H1 (cell line): Measurements from ENCODE around the gene GABRD. TPM values are rescaled to one million over a fixed set of nuclear protein-coding genes. Genes with fewer than 3 reads are reported as not detected.

ENCODE experiments used
- CTCF ChIA-PET: fragments of 300-600 bp; sonication (Branson Sonifier 250); formaldehyde crosslinking; loops from one replicate; lab custom pipeline; 2021; ENCODE audit not compliant: partially characterized antibody; lab: Charles Lee
- POLR2A ChIA-PET: fragments of 300-600 bp; sonication (Branson Sonifier 250); formaldehyde crosslinking; loops from one replicate; lab custom pipeline; 2021; ENCODE audit warnings: inconsistent platforms; ENCODE audit not compliant: partially characterized antibody; lab: Charles Lee
- DNase-seq, 2 experiments: peaks; one replicate each; pipeline versions ENCODE4 v3.0.0 to v3.0.0-alpha.2; 2010 to 2022; ENCODE audit warnings: low spot score in 2 of 2, low read depth in 1 of 2, mixed read lengths in 1 of 2
- FAIRE-seq: peaks from 2 replicates; lab custom pipeline; 2011; peaks lifted over from hg19 to GRCh38; lab: Jason Lieb, UNC
- H2AFZ ChIP-seq: 2 replicates; pipeline ENCODE4 v1.8.1; 2012; ENCODE audit warnings: low read length, inconsistent platforms
- H2AK5ac ChIP-seq: 2 replicates; pipeline ENCODE4 v1.6.1; 2013; ENCODE audit warnings: low read depth, low read length
- H2BK120ac ChIP-seq: replicated peaks from 2 replicates; pipeline ENCODE3; 2013; ENCODE audit warnings: low read depth, low read length, inconsistent platforms
- H2BK12ac ChIP-seq: 2 replicates; pipeline ENCODE4 v1.6.1; 2013; ENCODE audit warnings: low read depth, low read length
- H2BK15ac ChIP-seq: 2 replicates; pipeline ENCODE4 v1.6.1; 2013; ENCODE audit warnings: low read length
- H2BK20ac ChIP-seq: 2 replicates; pipeline ENCODE4 v1.6.1; 2013; ENCODE audit warnings: low read length
- H2BK5ac ChIP-seq: 2 replicates; pipeline ENCODE4 v1.6.1; 2013; ENCODE audit warnings: low read depth, low read length
- H3K14ac ChIP-seq: 2 replicates; pipeline ENCODE4 v1.6.1; 2013; ENCODE audit warnings: inconsistent platforms; ENCODE audit not compliant: insufficient read length
- H3K18ac ChIP-seq: 2 replicates; pipeline ENCODE4 v1.6.1; 2013; ENCODE audit warnings: low read length; ENCODE audit errors: extremely low read depth
- H3K23ac ChIP-seq: 2 replicates; pipeline ENCODE4 v1.6.1; 2013; ENCODE audit warnings: inconsistent platforms; ENCODE audit not compliant: insufficient read length
- H3K23me2 ChIP-seq: 2 replicates; pipeline ENCODE4 v1.6.1; 2013; ENCODE audit warnings: low read depth, low read length
- H3K27ac ChIP-seq: 2 replicates; pipeline ENCODE4 v1.6.1; 2011; ENCODE audit warnings: low read depth, low read length, inconsistent platforms
- H3K27me3 ChIP-seq, 4 experiments: replicated peaks in 1 of 4; 1 replicate in 1 of 4; 2 replicates in 3 of 4; pipeline versions ENCODE4 v1.6.1 to v1.8.1; 2011 to 2013; ENCODE audit warnings: low read length in 3 of 4, mild to moderate bottlenecking in 3 of 4, inconsistent platforms in 2 of 4, mixed read lengths in 2 of 4, moderate library complexity in 1 of 4; ENCODE audit not compliant: control insufficient read depth in 3 of 4, insufficient read depth in 3 of 4; ENCODE audit errors: extremely low read depth in 1 of 4
- H3K36me3 ChIP-seq, 4 experiments: 2 replicates each; pipeline versions ENCODE4 v1.6.1 to v1.8.1; 2011 to 2013; ENCODE audit warnings: mild to moderate bottlenecking in 4 of 4, low read length in 3 of 4, moderate library complexity in 2 of 4, control low read depth in 1 of 4, inconsistent platforms in 1 of 4; ENCODE audit not compliant: insufficient read depth in 4 of 4, control insufficient read depth in 2 of 4
- H3K4ac ChIP-seq: replicated peaks from 2 replicates; pipeline ENCODE3; 2013; ENCODE audit warnings: low read length, low read depth, mixed read lengths, inconsistent platforms; ENCODE audit not compliant: insufficient read length
- H3K4me1 ChIP-seq, 4 experiments: replicated peaks in 1 of 4; 1 replicate in 1 of 4; 2 replicates in 3 of 4; pipeline versions ENCODE4 v1.6.1 to v1.8.1; 2011 to 2013; ENCODE audit warnings: low read length in 3 of 4, inconsistent platforms in 2 of 4, mixed read lengths in 1 of 4; ENCODE audit not compliant: insufficient read depth in 4 of 4, control insufficient read depth in 3 of 4
- H3K4me2 ChIP-seq, 2 experiments: 2 replicates each; pipeline versions ENCODE4 v1.6.1 to v1.8.1; 2011 to 2013; ENCODE audit warnings: low read depth in 2 of 2, low read length in 2 of 2, control low read depth in 1 of 2, inconsistent platforms in 1 of 2, mild to moderate bottlenecking in 1 of 2; ENCODE audit not compliant: insufficient read depth in 1 of 2
- H3K4me3 ChIP-seq, 4 experiments: fragments of 200-600, 300-600 bp in 1 of 4; sonication (generic), shearing (Covaris generic), sonication (Bioruptor Twin) in 1 of 4; 2 replicates each; pipeline versions ENCODE4 v1.5.1 to v1.8.1; 2011 to 2016; ENCODE audit warnings: low read length in 4 of 4, low read depth in 3 of 4, control low read depth in 2 of 4, inconsistent platforms in 2 of 4, mild to moderate bottlenecking in 2 of 4, mixed read lengths in 1 of 4, moderate library complexity in 1 of 4; ENCODE audit not compliant: insufficient read depth in 2 of 4; ENCODE audit errors: extremely low read depth in 1 of 4
- H3K56ac ChIP-seq: replicated peaks from 2 replicates; pipeline ENCODE3; 2013; ENCODE audit warnings: low read depth, mild to moderate bottlenecking, mixed read lengths, low read length, inconsistent platforms; ENCODE audit not compliant: insufficient read length
- H3K79me1 ChIP-seq: 2 replicates; pipeline ENCODE4 v1.6.1; 2013; ENCODE audit warnings: low read depth, low read length, control low read depth
- H3K79me2 ChIP-seq, 2 experiments: 2 replicates each; pipeline versions ENCODE4 v1.6.1 to v1.8.1; 2012 to 2013; ENCODE audit warnings: low read length in 2 of 2, mild to moderate bottlenecking in 2 of 2, inconsistent platforms in 1 of 2; ENCODE audit not compliant: insufficient read depth in 2 of 2, control insufficient read depth in 1 of 2
- H3K9ac ChIP-seq, 4 experiments: replicated peaks in 1 of 4; 1 replicate in 1 of 4; 2 replicates in 3 of 4; pipeline versions ENCODE4 v1.6.1 to v1.8.1; 2011 to 2013; ENCODE audit warnings: low read depth in 3 of 4, low read length in 3 of 4, control low read depth in 2 of 4, mild to moderate bottlenecking in 2 of 4, moderate library complexity in 2 of 4, inconsistent platforms in 1 of 4; ENCODE audit errors: extremely low read depth in 1 of 4
- H3K9me3 ChIP-seq, 2 experiments: 2 replicates each; pipeline versions ENCODE4 v1.6.1 to v1.8.1; 2012 to 2013; ENCODE audit warnings: mild to moderate bottlenecking in 2 of 2, moderate library complexity in 2 of 2, control low read depth in 1 of 2, inconsistent platforms in 1 of 2, low read depth in 1 of 2, low read length in 1 of 2, mixed read lengths in 1 of 2; ENCODE audit not compliant: insufficient read depth in 2 of 2
- H4K20me1 ChIP-seq, 2 experiments: replicated peaks in 1 of 2; 2 replicates each; pipeline versions ENCODE3 to v1.8.1; 2011 to 2013; ENCODE audit warnings: inconsistent platforms in 2 of 2, low read length in 2 of 2, mild to moderate bottlenecking in 1 of 2; ENCODE audit not compliant: insufficient read depth in 2 of 2, control insufficient read depth in 1 of 2
- H4K5ac ChIP-seq: 2 replicates; pipeline ENCODE4 v1.6.1; 2013; ENCODE audit warnings: low read length, low read depth, mixed read lengths, inconsistent platforms; ENCODE audit not compliant: insufficient read length
- H4K8ac ChIP-seq: 2 replicates; pipeline ENCODE4 v1.8.0; 2013; ENCODE audit warnings: mild to moderate bottlenecking, moderate library complexity, low read length, inconsistent platforms; ENCODE audit not compliant: insufficient read depth; ENCODE audit errors: extremely low read depth
- H4K91ac ChIP-seq: replicated peaks from 2 replicates; pipeline ENCODE3; 2013; ENCODE audit warnings: low read length, mixed read lengths, inconsistent platforms; ENCODE audit not compliant: insufficient read length
- ATF3 ChIP-seq: IDR thresholded peaks from 2 replicates; pipeline ENCODE4 v1.6.1; 2011; ENCODE audit warnings: low read depth, mild to moderate bottlenecking, low read length; ENCODE audit not compliant: insufficient read depth
- CHD1 ChIP-seq: IDR thresholded peaks from 2 replicates; pipeline ENCODE4 v1.6.1; 2012; ENCODE audit warnings: low read depth, low read length, improper control_type of control experiment
- CREB1 ChIP-seq: IDR thresholded peaks from 2 replicates; pipeline ENCODE4 v1.6.1; 2012; ENCODE audit warnings: inconsistent platforms
- JUND ChIP-seq: IDR thresholded peaks from 2 replicates; pipeline ENCODE4 v1.6.1; 2011; ENCODE audit warnings: mild to moderate bottlenecking, improper control_type of control experiment, low read length
- MAX ChIP-seq: IDR thresholded peaks from 2 replicates; pipeline ENCODE4 v1.6.1; 2012; ENCODE audit warnings: inconsistent platforms
- POU5F1 ChIP-seq: IDR thresholded peaks from 2 replicates; pipeline ENCODE4 v1.6.1; 2011; ENCODE audit warnings: low read depth, mild to moderate bottlenecking, low read length, moderate library complexity
- WGBS, 2 experiments: shearing (Covaris generic) in 1 of 2; methylation state at CpG; one replicate each; pipeline versions ENCODE4 v1.1.6 to v1.1.7; 2013 to 2015; ENCODE audit warnings: low lambda C conversion rate in 2 of 2, mixed read lengths in 2 of 2, inconsistent platforms in 1 of 2, low coverage in 1 of 2, missing lambda C conversion rate in 1 of 2; ENCODE audit not compliant: insufficient replicate concordance in 2 of 2, insufficient coverage in 1 of 2, insufficient read length in 1 of 2; ENCODE audit errors: extremely low coverage in 1 of 2, missing lambda C conversion rate in 1 of 2; 5-methylcytosine and 5-hydroxymethylcytosine counted together
- polyA plus RNA-seq, 7 experiments: library from polyadenylated mRNA; depleted of rRNA in 3 of 7; stranded (reverse) in 5 of 7; unstranded in 2 of 7; fragments of >200 nt in 5 of 7; fragments of 200-250 nt in 2 of 7; gene quantifications; 1 replicate in 5 of 7; 2 replicates in 1 of 7; 4 replicates in 1 of 7; pipeline versions ENCODE4 v1.2.1 to v1.2.3, GENCODE V29; 2011 to 2013; ENCODE audit warnings: missing spikeins in 2 of 7, mixed read lengths in 2 of 7
- total RNA-seq: library from RNA; stranded (reverse); fragmentation: NEBNext Ultra II Directional; extraction: Animal tissue kit (Norgen Biotek cat#: 25700); gene quantifications from 2 replicates; pipeline ENCODE4 v1.2.1, GENCODE V29; 2021

GABRD gene
- total and polyA plus RNA-seq, 2 of the 8 experiments (the other 6 are each of a cell fraction or from before 2014, with no cell fraction given) = 1.8 to 3.0 TPM

DNA sequence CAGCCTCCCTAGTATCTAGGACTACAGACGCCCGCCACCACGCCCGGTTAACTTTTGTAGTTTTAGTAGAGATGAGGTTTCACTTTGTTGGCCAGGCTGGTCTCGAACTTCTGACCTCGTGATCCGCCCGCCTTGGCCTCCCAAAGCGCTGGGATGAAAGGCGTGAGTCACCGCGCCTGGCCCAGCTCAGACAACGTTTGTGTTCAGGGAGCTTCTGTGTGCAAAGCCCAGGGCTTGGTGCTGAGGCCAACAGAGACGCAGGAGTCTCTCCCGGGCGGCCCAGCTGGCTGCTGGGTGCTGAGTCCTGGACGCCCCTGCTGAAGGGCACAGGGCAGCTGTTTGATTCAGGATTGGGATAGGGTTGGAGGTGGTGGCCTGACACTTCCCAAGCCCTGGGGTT, 34.1 kb downstream of the GABRD start:
- Histone ChIP-seq H4K5ac (no peak overlapping the region), H4K8ac (peak overlapping the region; percentile 59; the same call in 1 of the 2 replicates), H4K91ac (no peak overlapping the region), H3K79me2 (peaks cover 0 to 26% of the 10 kb centered on the region in 2 experiments; a peak in 2 of 4 replicates), H3K27me3 (no peaks in the 10 kb centered on the region; a peak in 1 of 7 replicates), H2BK5ac (no peak overlapping the region), H2BK15ac (no peak overlapping the region), H2AFZ (no peak overlapping the region), H3K23me2 (peaks cover 8% of the 10 kb centered on the region), H3K36me3 (peaks cover 3 to 14% (median 10%) of the 10 kb centered on the region in 4 experiments; a peak in 5 of 8 replicates), H3K4me1 (peaks cover 0 to 9% (median 6%) of the 10 kb centered on the region in 4 experiments; a peak in 5 of 7 replicates), H4K20me1 (peaks cover 11 to 16% of the 10 kb centered on the region in 2 experiments), H3K9me3 (no peaks in the 10 kb centered on the region), H2BK120ac (no peak overlapping the region), H3K4me3 (no peak overlapping the region), H2BK12ac (no peak overlapping the region), H3K9ac (no peak overlapping the region), H3K27ac (no peak overlapping the region), H2BK20ac (no peak overlapping the region), H3K56ac (no peak overlapping the region), H3K79me1 (peaks cover 13% of the 10 kb centered on the region), H3K4me2 (no peak overlapping the region), H3K14ac (no peak overlapping the region)
- no peak for FAIRE-seq
- WGBS, 2 experiments = 92% methylated on average over 14 of the region's 17 CpGs; no CpG with 5 or more reads in 1 of the 2 experiments
- CTCF ChIA-PET = interaction anchor here (0.6 to 1.1 kb wide), 2 partner anchors 9 to 145 kb away, joined by 3 to 5 read pairs; no protein-coding TSS in a partner anchor
- POLR2A ChIA-PET = no interaction called here
- TF ChIP-seq CREB1 (no peak), JUND (no peak), ATF3 (no peak), POU5F1 (no peak), MAX (no peak), CHD1 (no peak)
- TF ChIP-seq, all 59 proteins: peak for 0
- Histone ChIP-seq H2AK5ac (no peak overlapping the region), H3K23ac (no peak overlapping the region), H3K18ac (no peak overlapping the region), H3K4ac (no peak overlapping the region)
- no peak for DNase-seq
